Adipose tissue (tissue), 3 donors: ENCODE measurements around the gene SH2D3C. TPM values are rescaled to one million over a fixed set of nuclear protein-coding genes. Genes with fewer than 3 reads are reported as not detected.

Experiments used
- H3K27ac ChIP-seq: one replicate; pipeline ENCODE4 v1.5.1; 2013; ENCODE audit warnings: low read depth, low read length
- WGBS, 3 donors: extraction: QIAGEN DNeasy Blood & Tissue Kit; methylation state at CpG; one replicate each; pipeline ENCODE4 v1.1.7; 2013; 5-methylcytosine and 5-hydroxymethylcytosine counted together
- polyA plus RNA-seq, 3 donors: library from polyadenylated mRNA; stranded (reverse); fragments of 200-250 nt; gene quantifications; one replicate each; pipeline ENCODE4 v1.2.3, GENCODE V29; 2013
- donor health status: healthy with polysubstance abuse.
- donor health status: Bipolar disorder and iron deficiency.
- donor health status: healthy.

Gene SH2D3C
- polyA plus RNA-seq, 3 donors: 4.8 to 29.7 (median 23.3) TPM

DNA sequence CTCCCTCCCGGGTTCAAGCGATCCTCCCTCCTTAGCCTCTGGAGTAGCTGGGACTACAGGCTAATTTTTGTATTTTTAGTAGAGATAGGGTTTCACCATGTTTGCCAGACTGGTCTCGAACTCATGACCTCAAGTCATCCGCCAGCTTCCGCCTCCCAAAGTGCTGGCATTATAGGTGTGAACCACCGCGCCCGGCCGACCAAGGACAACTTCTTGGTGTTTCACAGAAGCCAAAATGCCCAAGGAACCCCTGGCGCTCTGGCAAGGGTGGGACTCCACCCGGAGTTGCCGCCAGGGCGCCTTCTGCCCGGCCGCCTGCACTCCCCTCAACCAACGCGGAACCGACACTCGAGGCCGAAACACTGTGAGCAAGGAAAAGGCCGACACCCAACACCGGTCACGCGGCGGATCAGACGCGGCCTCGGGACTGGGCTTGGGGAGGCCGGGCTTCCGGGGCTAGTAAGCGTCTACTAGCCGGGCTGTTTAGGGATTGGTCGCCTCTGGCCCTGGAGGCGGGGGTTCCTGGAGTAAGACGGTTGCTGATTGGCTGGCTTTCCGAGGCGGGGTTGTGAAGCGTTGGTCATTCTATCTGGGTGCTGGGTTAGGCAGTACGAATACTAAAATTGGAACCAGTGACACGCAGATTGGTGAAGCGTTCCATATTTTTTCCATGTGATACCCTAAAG is 79.3 kb downstream of the SH2D3C start:
- H3K27ac ChIP-seq: no peak overlapping the region
- WGBS, 3 donors: 12 to 15% (median 13%) methylated on average over 40 to 41 of the region's 41 CpGs

DNA sequence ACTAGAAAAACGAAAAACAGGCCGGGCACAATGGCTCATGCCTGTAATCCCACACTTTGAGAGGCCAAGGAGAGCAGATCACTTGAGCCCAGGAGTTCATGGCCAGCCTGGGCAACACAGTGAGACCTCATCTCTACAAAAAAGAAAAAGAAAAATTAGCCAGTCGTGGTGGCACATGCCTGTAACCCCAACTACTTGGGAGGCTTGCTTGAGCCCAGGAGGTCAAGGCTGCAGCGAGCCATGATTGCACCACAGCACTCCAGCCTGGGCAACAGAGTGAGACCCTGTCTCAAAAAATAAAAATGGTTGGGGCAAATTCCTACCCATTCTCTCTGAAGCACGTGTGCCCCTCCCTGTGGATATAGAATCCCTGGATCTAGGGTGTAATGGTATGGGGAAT is 80.1 kb downstream of the SH2D3C start:
- WGBS, 3 donors: 92 to 95% (median 94%) methylated on average over 5 of the region's 5 CpGs
- no peak overlapping the region for H3K27ac ChIP-seq

DNA sequence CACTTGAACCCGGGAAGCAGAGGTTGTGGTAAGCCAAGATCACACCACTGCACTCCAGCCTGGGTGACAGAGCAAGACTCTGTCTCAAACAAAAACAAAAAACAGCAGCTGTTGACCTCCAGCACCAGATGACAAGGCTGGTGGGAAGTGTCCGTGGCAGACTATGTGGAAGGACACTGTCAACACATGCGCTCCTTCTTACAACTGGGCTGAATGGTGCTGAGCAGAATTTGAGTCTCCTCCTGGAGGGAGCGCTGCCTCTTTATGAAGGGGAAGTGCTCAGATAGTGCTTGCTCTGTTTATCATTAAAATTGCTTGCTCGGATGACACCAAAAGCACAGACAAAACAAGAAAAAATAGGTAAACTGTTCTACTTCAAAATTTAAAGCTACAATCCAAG is 80.9 kb downstream of the SH2D3C start:
- H3K27ac ChIP-seq: no peak overlapping the region
- 82 to 89% (median 85%) methylated on average over 5 of the region's 5 CpGs for WGBS, 3 donors

GRCh38 chr9:127694890-127695720 is 83.4 kb downstream of the SH2D3C start:
- no peak overlapping the region for H3K27ac ChIP-seq
- WGBS, 3 donors: 60 to 78% (median 70%) methylated on average over 9 of the region's 9 CpGs

DNA sequence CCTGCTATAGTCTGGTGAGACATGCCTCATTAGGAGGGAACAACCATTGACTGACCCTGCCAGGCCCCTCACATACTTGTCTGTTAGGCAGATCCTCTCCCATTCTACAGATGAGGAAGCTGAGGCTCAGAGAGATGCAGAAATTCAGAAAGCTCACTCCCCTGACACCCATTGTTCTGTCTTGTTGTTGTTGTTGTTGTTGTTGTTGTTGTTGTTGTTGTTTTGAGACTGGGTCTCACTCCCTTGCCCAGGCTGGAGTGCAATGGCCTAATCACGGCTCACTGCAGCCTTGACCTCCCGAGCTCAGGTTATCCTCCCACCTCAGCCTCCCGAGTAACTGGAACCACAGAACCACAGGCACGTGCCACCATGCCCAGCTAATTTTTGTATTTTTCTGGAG is 84.8 kb downstream of the SH2D3C start:
- no peak overlapping the region for H3K27ac ChIP-seq
- 89 to 96% (median 92%) methylated on average over 4 of the region's 4 CpGs for WGBS, 3 donors

DNA sequence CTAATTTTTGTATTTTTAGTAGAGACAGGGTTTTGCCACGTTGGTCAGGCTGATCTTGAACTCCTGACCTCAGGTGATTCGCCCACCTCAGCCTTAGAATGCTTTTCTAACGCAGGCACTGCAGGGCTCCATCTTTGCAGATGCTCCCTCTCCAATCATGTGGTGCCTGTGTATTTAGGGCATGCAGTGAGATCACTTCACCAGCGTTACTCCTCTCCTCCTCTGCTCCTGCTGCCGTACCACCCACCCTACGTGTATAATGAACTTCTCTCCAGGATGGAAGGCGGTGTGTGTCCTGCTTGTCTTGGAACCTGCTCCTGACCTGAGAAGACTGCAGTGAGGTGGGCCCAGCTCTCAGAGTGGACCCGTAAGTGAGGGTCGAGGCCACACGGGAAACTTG is 85.3 kb downstream of the SH2D3C start:
- WGBS, 3 donors: 90 to 91% (median 90%) methylated on average over 10 of the region's 10 CpGs
- H3K27ac ChIP-seq: no peak overlapping the region

- whole genome bisulfite sequencing, 3 donors: 87 to 89% (median 88%) methylated on average over 20 of the region's 20 CpGs
- no peak overlapping the region for H3K27ac ChIP-seq
Observed at GRCh38 chr9:127692071-127692470, 86.4 kb downstream of the SH2D3C start.

GRCh38 chr9:127690735-127691134 is 87.7 kb downstream of the SH2D3C start:
- WGBS, 3 donors: 93 to 94% (median 94%) methylated on average over 10 of the region's 10 CpGs
- no peak overlapping the region for H3K27ac ChIP-seq

DNA sequence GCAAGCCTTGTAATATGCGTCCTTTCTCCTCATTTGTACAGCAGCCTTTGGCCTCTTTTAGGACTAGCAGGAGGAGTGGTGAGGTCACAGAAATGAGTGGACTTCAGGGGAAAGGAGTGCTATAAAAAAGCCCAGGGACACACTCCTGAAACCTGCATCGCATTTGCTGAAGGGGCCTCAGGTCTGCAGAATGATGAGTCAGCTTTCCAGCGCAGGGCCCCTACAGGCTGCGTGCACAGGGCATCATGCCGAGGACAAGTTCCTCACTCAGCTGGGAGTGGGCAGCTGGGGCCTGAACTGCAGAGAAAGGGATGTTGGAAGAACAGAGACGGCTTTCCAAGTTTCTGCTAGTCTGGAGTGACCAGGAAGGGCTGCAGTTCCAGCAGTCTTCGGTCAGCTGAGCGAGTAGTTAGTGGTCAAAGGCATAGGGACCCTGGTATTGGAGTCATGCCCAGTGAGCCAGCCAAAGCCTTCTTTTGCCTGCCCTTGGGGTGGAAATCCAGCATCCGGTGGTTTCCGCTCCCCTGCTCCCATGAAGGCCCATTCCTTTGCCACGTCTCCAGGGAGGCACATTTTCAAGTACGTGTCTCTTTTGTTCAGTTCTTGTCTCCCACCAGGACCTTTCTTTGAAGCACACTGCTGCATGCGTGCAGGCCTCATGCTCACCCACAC is 89.0 kb downstream of the SH2D3C start:
- WGBS, 3 donors: 86 to 97% (median 88%) methylated on average over 13 of the region's 13 CpGs
- no peak overlapping the region for H3K27ac ChIP-seq

Other genes with a start within 250 kb of the SH2D3C start
- gene STXBP1, start 166.4 kb downstream of the SH2D3C start, polyA plus RNA-seq: 10 to 100 TPM; 12.7 to 42.4 (median 34.1) TPM
- under 1 TPM; 0.11 to 0.77 (median 0.41) TPM for gene CFAP157, start 71.7 kb downstream of the SH2D3C start, polyA plus RNA-seq
- 10 to 100 TPM; 12.1 to 55.6 (median 24.6) TPM for gene PTRH1, start 63.0 kb downstream of the SH2D3C start, polyA plus RNA-seq
- gene TTC16, start 62.6 kb downstream of the SH2D3C start, polyA plus RNA-seq: under 1 TPM in 2 of 3 donors, not detected in 1; 0.05 to 0.06 TPM
- 10 to 100 TPM in 2 of 3 donors, 1 to 10 TPM in 1; 9.6 to 12.8 (median 10.6) TPM for gene TOR2A, start 43.4 kb downstream of the SH2D3C start, polyA plus RNA-seq
- 10 to 100 TPM; 34.3 to 68.4 (median 52.1) TPM for gene CDK9, start 7.4 kb upstream of the SH2D3C start, polyA plus RNA-seq
- gene FPGS, start 24.2 kb upstream of the SH2D3C start, polyA plus RNA-seq: 100 to 1,000 TPM in 1 of 3 donors, 10 to 100 TPM in 2; 35.1 to 148 (median 52.1) TPM
- gene ENG, start 76.0 kb upstream of the SH2D3C start, polyA plus RNA-seq: 100 to 1,000 TPM in 2 of 3 donors, 10 to 100 TPM in 1; 37.9 to 180 (median 107) TPM
- 10 to 100 TPM; 20.9 to 85.4 (median 71.1) TPM for gene AK1, start 99.0 kb upstream of the SH2D3C start, polyA plus RNA-seq
- gene ST6GALNAC6, start 120.9 kb upstream of the SH2D3C start, polyA plus RNA-seq: 100 to 1,000 TPM in 2 of 3 donors, 10 to 100 TPM in 1; 41.1 to 142 (median 141) TPM
- gene ST6GALNAC4, start 138.4 kb upstream of the SH2D3C start, polyA plus RNA-seq: 10 to 100 TPM; 20.4 to 41.4 (median 25.9) TPM
- under 1 TPM; 0.22 to 0.74 (median 0.74) TPM for gene PIP5KL1, start 152.1 kb upstream of the SH2D3C start, polyA plus RNA-seq
- gene DPM2, start 159.2 kb upstream of the SH2D3C start, polyA plus RNA-seq: 10 to 100 TPM; 26.9 to 40.5 (median 30.2) TPM
- 10 to 100 TPM; 11.2 to 18.6 (median 14.9) TPM for gene EEIG1, start 202.3 kb upstream of the SH2D3C start, polyA plus RNA-seq